Thymus (tissue), 11 donors: Measurements from ENCODE around the gene ZFYVE16. TPM values are rescaled to one million over a fixed set of nuclear protein-coding genes. Genes with fewer than 3 reads are reported as not detected.

Experiments
- DNase-seq, 9 donors: peaks; one replicate each; pipeline ENCODE4 v3.0.0-alpha.2; 2013; ENCODE audit warnings: low spot score in 9 of 9, low read depth in 6 of 9, missing footprints in 1 of 9
- H3K27ac ChIP-seq, 2 donors: one replicate each; pipeline ENCODE4 v1.5.1; 2013; ENCODE audit warnings: control low read depth in 1 of 2, low read depth in 1 of 2, low read length in 1 of 2, mild to moderate bottlenecking in 1 of 2, moderate library complexity in 1 of 2
- H3K27me3 ChIP-seq, 2 donors: one replicate each; pipeline ENCODE4 v1.5.1; 2013; ENCODE audit warnings: low read length in 1 of 2; ENCODE audit not compliant: control insufficient read depth in 2 of 2, insufficient read depth in 1 of 2
- H3K36me3 ChIP-seq, 2 donors: one replicate each; pipeline ENCODE4 v1.5.1; 2013; ENCODE audit warnings: low read length in 1 of 2, mild to moderate bottlenecking in 1 of 2, moderate library complexity in 1 of 2; ENCODE audit not compliant: control insufficient read depth in 2 of 2, insufficient read depth in 2 of 2
- H3K4me1 ChIP-seq, 2 donors: one replicate each; pipeline ENCODE4 v1.5.1; 2013; ENCODE audit warnings: low read length in 2 of 2; ENCODE audit not compliant: control insufficient read depth in 2 of 2, insufficient read depth in 2 of 2
- H3K4me3 ChIP-seq, 2 donors: one replicate each; pipeline ENCODE4 v1.5.1; 2013; ENCODE audit warnings: low read length in 2 of 2, control low read depth in 1 of 2, mild to moderate bottlenecking in 1 of 2
- H3K9me3 ChIP-seq, 2 donors: one replicate each; pipeline ENCODE4 v1.5.1; 2013; ENCODE audit warnings: low read length in 1 of 2, mild to moderate bottlenecking in 1 of 2; ENCODE audit not compliant: control insufficient read depth in 2 of 2, insufficient read depth in 1 of 2
- WGBS: extraction: QIAGEN DNeasy Blood & Tissue Kit; methylation state at CpG from one replicate; pipeline ENCODE4 v1.1.7; 2013; 5-methylcytosine and 5-hydroxymethylcytosine counted together
- polyA plus RNA-seq: library from polyadenylated mRNA; stranded (reverse); fragments of 200-250 nt; gene quantifications from one replicate; pipeline ENCODE4 v1.2.3, GENCODE V29; 2013
- total RNA-seq: library from RNA; stranded (reverse); fragments of 120-200 nt; gene quantifications from one replicate; pipeline ENCODE4 v1.2.4, GENCODE V29; 2013
- donor health status: healthy.

ZFYVE16 gene
- total and polyA plus RNA-seq, 2 donors: 14.4 to 23.3 TPM

- H3K27me3 ChIP-seq: no peaks in the 10 kb centered on the region
- H3K27ac ChIP-seq: no peak overlapping the region
- H3K4me3 ChIP-seq: no peak overlapping the region
- whole genome bisulfite sequencing: 92% methylated on average over 4 of the region's 4 CpGs
- H3K9me3 ChIP-seq: no peaks in the 10 kb centered on the region
- no peaks in the 10 kb centered on the region for H3K4me1 ChIP-seq
- no peaks in the 10 kb centered on the region for H3K36me3 ChIP-seq
- DNase-seq: peak in 1 of 9 donors; percentile 4
These were observed 109.0 kb downstream of the ZFYVE16 start for GRCh38 chr5:80516826-80517225.

Other genes with a start within 250 kb of the ZFYVE16 start
- gene SERINC5, start 152.0 kb upstream of the ZFYVE16 start, total RNA-seq: 14.7 TPM
- gene SERINC5, start 152.0 kb upstream of the ZFYVE16 start, polyA plus RNA-seq: 7.1 TPM
- not detected for gene SPZ1, start 88.1 kb upstream of the ZFYVE16 start, total RNA-seq
- gene SPZ1, start 88.1 kb upstream of the ZFYVE16 start, polyA plus RNA-seq: not detected
- 1.2 TPM for gene FAM151B, start 80.0 kb downstream of the ZFYVE16 start, total RNA-seq
- gene FAM151B, start 80.0 kb downstream of the ZFYVE16 start, polyA plus RNA-seq: 0.75 TPM
- gene ANKRD34B, start 162.2 kb downstream of the ZFYVE16 start, total RNA-seq: 0.05 TPM
- gene ANKRD34B, start 162.2 kb downstream of the ZFYVE16 start, polyA plus RNA-seq: 0.59 TPM
- gene MSH3, start 246.6 kb downstream of the ZFYVE16 start, total RNA-seq: 13.3 TPM
- gene MSH3, start 246.6 kb downstream of the ZFYVE16 start, polyA plus RNA-seq: 4.8 TPM
- gene DHFR, start 246.9 kb downstream of the ZFYVE16 start, total RNA-seq: 76.2 TPM
- 15.9 TPM for gene DHFR, start 246.9 kb downstream of the ZFYVE16 start, polyA plus RNA-seq